A673 (cell line): ENCODE results near the gene SPPL3.

ENCODE experiments used
- EZH2 ChIP-seq: fragments of 200-600 bp; sonication (generic); IDR thresholded peaks from 2 replicates; pipeline ENCODE4 v1.6.1; 2017; ENCODE audit warnings: borderline replicate concordance, low read depth, mild to moderate bottlenecking, mixed read lengths, antibody characterized with exemption, low read length; ENCODE audit not compliant: poor library complexity, severe bottlenecking
- TF ChIP-seq, protein P1 (sequence below): fragments of 300-800, 200-600 bp; sonication (generic); conservative IDR thresholded peaks from 2 replicates; pipeline ENCODE4 v1.5.1; 2017; ENCODE audit warnings: low read depth, mild to moderate bottlenecking, antibody characterized with exemption, low read length, moderate library complexity, mixed read lengths

GRCh38 chr12:120887253-120888043, 16.7 kb downstream of the SPPL3 start:
- TF ChIP-seq, protein P1, sequence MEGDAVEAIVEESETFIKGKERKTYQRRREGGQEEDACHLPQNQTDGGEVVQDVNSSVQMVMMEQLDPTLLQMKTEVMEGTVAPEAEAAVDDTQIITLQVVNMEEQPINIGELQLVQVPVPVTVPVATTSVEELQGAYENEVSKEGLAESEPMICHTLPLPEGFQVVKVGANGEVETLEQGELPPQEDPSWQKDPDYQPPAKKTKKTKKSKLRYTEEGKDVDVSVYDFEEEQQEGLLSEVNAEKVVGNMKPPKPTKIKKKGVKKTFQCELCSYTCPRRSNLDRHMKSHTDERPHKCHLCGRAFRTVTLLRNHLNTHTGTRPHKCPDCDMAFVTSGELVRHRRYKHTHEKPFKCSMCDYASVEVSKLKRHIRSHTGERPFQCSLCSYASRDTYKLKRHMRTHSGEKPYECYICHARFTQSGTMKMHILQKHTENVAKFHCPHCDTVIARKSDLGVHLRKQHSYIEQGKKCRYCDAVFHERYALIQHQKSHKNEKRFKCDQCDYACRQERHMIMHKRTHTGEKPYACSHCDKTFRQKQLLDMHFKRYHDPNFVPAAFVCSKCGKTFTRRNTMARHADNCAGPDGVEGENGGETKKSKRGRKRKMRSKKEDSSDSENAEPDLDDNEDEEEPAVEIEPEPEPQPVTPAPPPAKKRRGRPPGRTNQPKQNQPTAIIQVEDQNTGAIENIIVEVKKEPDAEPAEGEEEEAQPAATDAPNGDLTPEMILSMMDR, result no peak
- TF ChIP-seq EZH2, result no peak
